Neural cell (in vitro differentiated cells): ENCODE data around the gene PSMG3. TPM values are rescaled to one million over a fixed set of nuclear protein-coding genes. Genes with fewer than 3 reads are reported as not detected.

ENCODE experiments used
- H2AFZ ChIP-seq: fragments of 200-600, 300-800 bp; sonication (generic), shearing (Covaris generic); 2 replicates; pipeline ENCODE4 v1.6.0; 2014; ENCODE audit warnings: low read depth, mild to moderate bottlenecking, antibody characterized with exemption, low read length, moderate library complexity
- H3F3A ChIP-seq: fragments of 200-600 bp; shearing (Covaris generic); 2 replicates; pipeline ENCODE4 v1.6.1; 2016; ENCODE audit warnings: mild to moderate bottlenecking, moderate library complexity, mixed read lengths, antibody characterized with exemption, low read length; ENCODE audit not compliant: insufficient read depth, poor library complexity, severe bottlenecking
- H3K27ac ChIP-seq: fragments of 200-600, 300-800 bp; sonication (generic), shearing (Covaris generic); 2 replicates; pipeline ENCODE4 v1.5.1; 2014; ENCODE audit warnings: mild to moderate bottlenecking, low read length, moderate library complexity
- H3K27me3 ChIP-seq: fragments of 300-800, 200-600 bp; sonication (generic), shearing (Covaris generic); 2 replicates; pipeline ENCODE4 v1.6.0; 2014; ENCODE audit warnings: mild to moderate bottlenecking, low read depth, low read length, moderate library complexity; ENCODE audit not compliant: insufficient read depth
- H3K36me3 ChIP-seq: fragments of 300-800, 200-600 bp; sonication (generic), shearing (Covaris generic); 2 replicates; pipeline ENCODE4 v1.5.1; 2014; ENCODE audit warnings: mild to moderate bottlenecking, antibody characterized with exemption, low read length, moderate library complexity; ENCODE audit not compliant: insufficient read depth
- H3K4me2 ChIP-seq: fragments of 300-800, 200-600 bp; sonication (generic), shearing (Covaris generic); 2 replicates; pipeline ENCODE4 v1.6.0; 2014; ENCODE audit warnings: mild to moderate bottlenecking, low read length
- H3K4me3 ChIP-seq: fragments of 300-800, 200-600 bp; sonication (generic), shearing (Covaris generic); 2 replicates; pipeline ENCODE4 v1.5.1; 2014; ENCODE audit warnings: mild to moderate bottlenecking, low read length, moderate library complexity
- H3K79me2 ChIP-seq: fragments of 200-600 bp; shearing (Covaris generic); replicated peaks from 2 replicates; pipeline ENCODE4 v1.6.0; 2014; ENCODE audit warnings: mild to moderate bottlenecking, low read length, moderate library complexity; ENCODE audit not compliant: insufficient read depth
- H3K9ac ChIP-seq: fragments of 300-800, 200-600 bp; sonication (generic), shearing (Covaris generic); 2 replicates; pipeline ENCODE4 v1.6.1; 2016; ENCODE audit warnings: mild to moderate bottlenecking, low read length, mixed read lengths
- H3K9me2 ChIP-seq: fragments of 200-600 bp; shearing (Covaris generic); 2 replicates; pipeline ENCODE4 v1.6.1; 2016; ENCODE audit warnings: mild to moderate bottlenecking, low read length, mixed read lengths; ENCODE audit not compliant: insufficient read depth
- H3K9me3 ChIP-seq: fragments of 200-600, 300-800 bp; sonication (generic), shearing (Covaris generic); 2 replicates; pipeline ENCODE4 v1.6.1; 2016; ENCODE audit warnings: mild to moderate bottlenecking, mixed run types, low read length, moderate library complexity, mixed read lengths
- H4K20me1 ChIP-seq: fragments of 200-600 bp; shearing (Covaris generic); 2 replicates; pipeline ENCODE4 v1.6.1; 2016; ENCODE audit warnings: mild to moderate bottlenecking, mixed run types; ENCODE audit not compliant: insufficient read depth
- EP300 ChIP-seq: fragments of 450-650 bp; conservative IDR thresholded peaks from 2 replicates; pipeline ENCODE4 v1.6.1; 2014; ENCODE audit warnings: antibody characterized with exemption, mild to moderate bottlenecking, moderate library complexity; ENCODE audit not compliant: poor library complexity, severe bottlenecking
- EZH2 ChIP-seq: fragments of 200-600, 300-800 bp; shearing (Covaris generic), sonication (generic); IDR thresholded peaks from 2 replicates; pipeline ENCODE4 v1.6.1; 2014; ENCODE audit warnings: antibody characterized with exemption, low read length, borderline replicate concordance, mild to moderate bottlenecking; ENCODE audit not compliant: insufficient read depth, poor library complexity, severe bottlenecking
- MXI1 ChIP-seq: fragments of 450-650 bp; conservative IDR thresholded peaks from 2 replicates; pipeline ENCODE4 v1.6.1; 2014; ENCODE audit warnings: antibody characterized with exemption, mild to moderate bottlenecking; ENCODE audit not compliant: poor library complexity, severe bottlenecking
- POLR2AphosphoS5 ChIP-seq: IDR thresholded peaks from 2 replicates; pipeline ENCODE4 v1.6.1; 2012
- RAD21 ChIP-seq: fragments of 450-650 bp; conservative IDR thresholded peaks from 2 replicates; pipeline ENCODE4 v1.6.1; 2014; ENCODE audit warnings: antibody characterized with exemption, mild to moderate bottlenecking, moderate library complexity
- SMC3 ChIP-seq: fragments of 450-650 bp; conservative IDR thresholded peaks from 2 replicates; pipeline ENCODE4 v1.6.1; 2014; ENCODE audit warnings: antibody characterized with exemption, mild to moderate bottlenecking, moderate library complexity; ENCODE audit not compliant: poor library complexity
- TAF1 ChIP-seq: IDR thresholded peaks from 2 replicates; pipeline ENCODE4 v1.6.1; 2012; ENCODE audit warnings: low read depth
- polyA plus RNA-seq: library from polyadenylated mRNA; depleted of rRNA; stranded (reverse); fragments of >200 nt; gene quantifications from 2 replicates; pipeline ENCODE4 v1.2.3, GENCODE V29; 2014
- TF ChIP-seq, protein P1 (sequence below): fragments of 450-650 bp; IDR thresholded peaks from 2 replicates; pipeline ENCODE4 v1.5.1; 2014; ENCODE audit warnings: antibody characterized with exemption, mild to moderate bottlenecking, moderate library complexity; ENCODE audit not compliant: poor library complexity, severe bottlenecking
- TF ChIP-seq, protein P2 (sequence below): IDR thresholded peaks from 2 replicates; pipeline ENCODE4 v1.6.1; 2012; ENCODE audit warnings: borderline replicate concordance

The PSMG3 gene
- polyA plus RNA-seq, 1 donor from 2014 or later = 50.6 TPM

DNA sequence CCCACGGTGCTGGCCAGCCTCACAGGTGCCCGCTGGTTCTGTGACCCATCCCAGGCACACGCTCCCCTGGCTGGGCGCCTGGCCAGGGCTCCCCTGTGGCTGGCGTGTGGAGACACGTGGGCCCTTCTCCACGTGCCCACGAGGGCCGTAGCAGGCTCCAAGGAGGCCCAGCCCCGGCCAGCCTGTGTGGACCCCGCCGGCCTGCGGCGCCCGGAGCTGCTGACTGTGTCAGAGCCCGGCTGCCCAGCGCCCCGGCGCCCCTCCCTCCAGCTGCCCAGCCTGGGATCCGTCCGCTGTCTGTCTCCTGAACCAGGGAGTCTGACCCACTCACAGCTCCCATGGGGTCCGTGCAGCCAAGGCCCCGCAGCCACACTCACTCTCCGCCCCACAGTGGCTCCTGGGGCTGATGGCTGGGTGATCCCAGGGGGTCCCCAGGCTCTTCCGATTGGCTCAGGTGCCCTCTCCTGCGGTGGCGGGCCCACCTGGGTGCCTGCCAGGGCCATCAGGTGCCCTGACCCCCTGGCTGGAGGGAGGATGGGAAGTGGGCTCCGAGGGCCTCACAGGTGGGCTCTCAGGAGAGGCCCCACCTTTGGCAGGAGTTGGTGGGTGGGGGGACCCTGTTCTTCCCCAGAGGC is 23.4 kb downstream of the PSMG3 start:
- Histone ChIP-seq H2AFZ (no peak overlapping the region), H3K27me3 (no peaks in the 10 kb centered on the region), H3K9ac (no peak overlapping the region), H3F3A (no peaks in the 10 kb centered on the region), H3K36me3 (no peaks in the 10 kb centered on the region), H3K9me2 (no peaks in the 10 kb centered on the region), H3K9me3 (no peaks in the 10 kb centered on the region), H3K4me3 (no peak overlapping the region), H3K4me2 (no peak overlapping the region), H4K20me1 (no peaks in the 10 kb centered on the region), H3K27ac (no peak overlapping the region), H3K79me2 (no peaks in the 10 kb centered on the region)
- no peak for TF ChIP-seq EZH2
- no peak for TF ChIP-seq POLR2AphosphoS5
- TF ChIP-seq, protein P1, sequence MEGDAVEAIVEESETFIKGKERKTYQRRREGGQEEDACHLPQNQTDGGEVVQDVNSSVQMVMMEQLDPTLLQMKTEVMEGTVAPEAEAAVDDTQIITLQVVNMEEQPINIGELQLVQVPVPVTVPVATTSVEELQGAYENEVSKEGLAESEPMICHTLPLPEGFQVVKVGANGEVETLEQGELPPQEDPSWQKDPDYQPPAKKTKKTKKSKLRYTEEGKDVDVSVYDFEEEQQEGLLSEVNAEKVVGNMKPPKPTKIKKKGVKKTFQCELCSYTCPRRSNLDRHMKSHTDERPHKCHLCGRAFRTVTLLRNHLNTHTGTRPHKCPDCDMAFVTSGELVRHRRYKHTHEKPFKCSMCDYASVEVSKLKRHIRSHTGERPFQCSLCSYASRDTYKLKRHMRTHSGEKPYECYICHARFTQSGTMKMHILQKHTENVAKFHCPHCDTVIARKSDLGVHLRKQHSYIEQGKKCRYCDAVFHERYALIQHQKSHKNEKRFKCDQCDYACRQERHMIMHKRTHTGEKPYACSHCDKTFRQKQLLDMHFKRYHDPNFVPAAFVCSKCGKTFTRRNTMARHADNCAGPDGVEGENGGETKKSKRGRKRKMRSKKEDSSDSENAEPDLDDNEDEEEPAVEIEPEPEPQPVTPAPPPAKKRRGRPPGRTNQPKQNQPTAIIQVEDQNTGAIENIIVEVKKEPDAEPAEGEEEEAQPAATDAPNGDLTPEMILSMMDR = no peak
- no peak for TF ChIP-seq TAF1
- TF ChIP-seq EP300 = no peak
- no peak for TF ChIP-seq SMC3
- no peak for TF ChIP-seq MXI1
- TF ChIP-seq RAD21 = no peak
- TF ChIP-seq, protein P2, sequence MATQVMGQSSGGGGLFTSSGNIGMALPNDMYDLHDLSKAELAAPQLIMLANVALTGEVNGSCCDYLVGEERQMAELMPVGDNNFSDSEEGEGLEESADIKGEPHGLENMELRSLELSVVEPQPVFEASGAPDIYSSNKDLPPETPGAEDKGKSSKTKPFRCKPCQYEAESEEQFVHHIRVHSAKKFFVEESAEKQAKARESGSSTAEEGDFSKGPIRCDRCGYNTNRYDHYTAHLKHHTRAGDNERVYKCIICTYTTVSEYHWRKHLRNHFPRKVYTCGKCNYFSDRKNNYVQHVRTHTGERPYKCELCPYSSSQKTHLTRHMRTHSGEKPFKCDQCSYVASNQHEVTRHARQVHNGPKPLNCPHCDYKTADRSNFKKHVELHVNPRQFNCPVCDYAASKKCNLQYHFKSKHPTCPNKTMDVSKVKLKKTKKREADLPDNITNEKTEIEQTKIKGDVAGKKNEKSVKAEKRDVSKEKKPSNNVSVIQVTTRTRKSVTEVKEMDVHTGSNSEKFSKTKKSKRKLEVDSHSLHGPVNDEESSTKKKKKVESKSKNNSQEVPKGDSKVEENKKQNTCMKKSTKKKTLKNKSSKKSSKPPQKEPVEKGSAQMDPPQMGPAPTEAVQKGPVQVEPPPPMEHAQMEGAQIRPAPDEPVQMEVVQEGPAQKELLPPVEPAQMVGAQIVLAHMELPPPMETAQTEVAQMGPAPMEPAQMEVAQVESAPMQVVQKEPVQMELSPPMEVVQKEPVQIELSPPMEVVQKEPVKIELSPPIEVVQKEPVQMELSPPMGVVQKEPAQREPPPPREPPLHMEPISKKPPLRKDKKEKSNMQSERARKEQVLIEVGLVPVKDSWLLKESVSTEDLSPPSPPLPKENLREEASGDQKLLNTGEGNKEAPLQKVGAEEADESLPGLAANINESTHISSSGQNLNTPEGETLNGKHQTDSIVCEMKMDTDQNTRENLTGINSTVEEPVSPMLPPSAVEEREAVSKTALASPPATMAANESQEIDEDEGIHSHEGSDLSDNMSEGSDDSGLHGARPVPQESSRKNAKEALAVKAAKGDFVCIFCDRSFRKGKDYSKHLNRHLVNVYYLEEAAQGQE = no peak

DNA sequence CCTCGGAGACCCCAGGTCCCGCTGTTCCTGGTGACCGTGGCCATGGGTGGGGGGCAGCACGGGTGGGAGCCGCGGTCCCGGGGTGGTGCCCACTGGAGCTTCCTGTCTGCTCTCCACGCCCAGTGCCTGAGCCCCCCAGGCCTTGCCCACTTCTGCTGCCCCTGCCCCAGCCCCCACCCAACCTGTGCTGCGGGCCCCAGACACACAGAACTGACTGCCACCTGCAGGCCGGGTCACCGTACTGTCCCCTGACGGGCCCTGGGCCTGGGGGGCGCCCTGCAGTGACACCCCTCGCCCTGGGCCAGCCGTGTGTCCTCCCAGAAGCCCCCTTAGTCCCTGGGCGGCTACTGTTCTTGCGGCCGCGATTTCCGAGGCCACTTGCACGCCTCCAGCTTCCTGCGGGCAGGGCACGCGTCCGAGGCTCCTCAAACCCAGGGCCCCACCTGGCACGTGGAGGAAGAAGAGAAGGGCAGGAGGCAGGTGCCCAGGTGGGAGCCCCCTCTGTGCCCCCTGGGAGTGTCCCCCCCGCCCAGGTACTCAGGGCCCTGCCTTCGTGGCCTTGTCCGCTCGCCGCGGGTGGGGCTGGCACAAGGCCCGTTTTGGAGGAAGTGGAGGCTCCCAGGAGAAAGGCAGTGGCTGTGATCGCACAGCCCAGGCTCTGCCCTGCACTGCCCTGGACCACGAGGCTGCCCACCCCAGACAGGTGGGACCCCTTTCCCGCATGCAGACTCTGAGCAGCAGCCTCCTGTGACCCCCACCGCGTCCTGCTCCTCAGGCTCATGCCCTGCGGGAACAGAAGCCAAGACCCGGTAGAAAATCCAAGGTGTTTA is 24.2 kb downstream of the PSMG3 start:
- no peak overlapping the region for H2AFZ ChIP-seq
- H3F3A ChIP-seq = no peaks in the 10 kb centered on the region
- H3K4me3 ChIP-seq = no peak overlapping the region
- H3K9me2 ChIP-seq = no peaks in the 10 kb centered on the region
- no peaks in the 10 kb centered on the region for H3K27me3 ChIP-seq
- H3K27ac ChIP-seq = no peak overlapping the region
- no peaks in the 10 kb centered on the region for H3K79me2 ChIP-seq
- no peaks in the 10 kb centered on the region for H4K20me1 ChIP-seq
- no peak overlapping the region for H3K4me2 ChIP-seq
- TF ChIP-seq POLR2AphosphoS5 = no peak
- TF ChIP-seq SMC3 = no peak
- TF ChIP-seq, protein P2 = no peak
- TF ChIP-seq EZH2 = no peak
- no peak for TF ChIP-seq RAD21
- no peak for TF ChIP-seq MXI1
- TF ChIP-seq TAF1 = no peak
- TF ChIP-seq EP300 = no peak
- TF ChIP-seq, protein P1 = no peak
- H3K9me3 ChIP-seq = no peaks in the 10 kb centered on the region
- H3K36me3 ChIP-seq = no peaks in the 10 kb centered on the region
- H3K9ac ChIP-seq = no peak overlapping the region
